Nephron (organoid): ENCODE data around the gene TSPAN7.

Source experiments
- H3K27ac Mint-ChIP-seq, 3 experiments: 2 replicates each; pipeline ENCODE4 v1.8.0; 2020; ENCODE audit warnings: mixed read lengths in 3 of 3, mild to moderate bottlenecking in 2 of 3, moderate library complexity in 1 of 3
- H3K27me3 Mint-ChIP-seq: 2 replicates; pipeline ENCODE4 v1.8.0; 2021; ENCODE audit warnings: low read depth, mild to moderate bottlenecking, moderate library complexity, mixed read lengths
- H3K36me3 Mint-ChIP-seq: 2 replicates; pipeline ENCODE4 v1.8.0; 2020; ENCODE audit warnings: low read depth, mixed read lengths
- H3K4me1 Mint-ChIP-seq: 2 replicates; pipeline ENCODE4 v1.8.0; 2020; ENCODE audit warnings: mixed read lengths
- H3K4me3 Mint-ChIP-seq, 3 experiments: 2 replicates each; pipeline ENCODE4 v1.8.0; 2020; ENCODE audit warnings: mild to moderate bottlenecking in 3 of 3, mixed read lengths in 3 of 3, moderate library complexity in 2 of 3
- H3K9me3 Mint-ChIP-seq: 2 replicates; pipeline ENCODE4 v1.8.0; 2020; ENCODE audit warnings: mixed read lengths
- CTCF ChIP-seq, 3 experiments: fragments of 200-600 bp; sonication (generic); IDR thresholded peaks; one replicate each; pipeline ENCODE4 v1.5.0; 2021; ENCODE audit warnings: antibody characterized with exemption in 3 of 3; ENCODE audit not compliant: unreplicated experiment in 3 of 3

Gene TSPAN7

GRCh38 chrX:38519651-38520050 lies 41.7 kb upstream of the TSPAN7 start:
- H3K9me3 Mint-ChIP-seq, result peaks cover 7% of the 10 kb centered on the region
- H3K4me3 Mint-ChIP-seq, result no peak overlapping the region
- TF ChIP-seq CTCF (IDR thresholded peaks at IDR 0.05; ENCODE audit: unreplicated experiment in 3 of 3), result no peak

GRCh38 chrX:38538134-38538533 lies 23.2 kb upstream of the TSPAN7 start:
- Mint-ChIP-seq H3K27me3 (no peaks in the 10 kb centered on the region), H3K4me3 (no peak overlapping the region), H3K36me3 (no peaks in the 10 kb centered on the region), H3K27ac (no peak overlapping the region), H3K9me3 (peaks cover 2% of the 10 kb centered on the region), H3K4me1 (no peaks in the 10 kb centered on the region)
- no peak for TF ChIP-seq CTCF (IDR thresholded peaks at IDR 0.05; ENCODE audit: unreplicated experiment in 3 of 3)

More at GRCh38 chrX:38519651-38520050, 41.7 kb upstream of the TSPAN7 start:
- H3K27ac Mint-ChIP-seq, result no peak overlapping the region
- peaks cover 7% of the 10 kb centered on the region for H3K4me1 Mint-ChIP-seq
- no peaks in the 10 kb centered on the region for H3K27me3 Mint-ChIP-seq
- H3K36me3 Mint-ChIP-seq, result no peaks in the 10 kb centered on the region

- Mint-ChIP-seq H3K27ac (no peak overlapping the region), H3K4me1 (no peaks in the 10 kb centered on the region), H3K9me3 (peaks cover 2% of the 10 kb centered on the region), H3K36me3 (no peaks in the 10 kb centered on the region), H3K4me3 (no peak overlapping the region), H3K27me3 (no peaks in the 10 kb centered on the region)
- no peak for TF ChIP-seq CTCF (IDR thresholded peaks at IDR 0.05; ENCODE audit: unreplicated experiment in 3 of 3)
Measured at GRCh38 chrX:38539748-38540147, 21.6 kb upstream of the TSPAN7 start.

GRCh38 chrX:38548508-38548907 lies 12.8 kb upstream of the TSPAN7 start:
- H3K4me1 Mint-ChIP-seq, result no peaks in the 10 kb centered on the region
- peaks cover 6% of the 10 kb centered on the region for H3K9me3 Mint-ChIP-seq
- H3K27me3 Mint-ChIP-seq, result no peaks in the 10 kb centered on the region
- no peak overlapping the region for H3K4me3 Mint-ChIP-seq
- H3K27ac Mint-ChIP-seq, result no peak overlapping the region
- TF ChIP-seq CTCF (IDR thresholded peaks at IDR 0.05; ENCODE audit: unreplicated experiment in 3 of 3), result no peak
- H3K36me3 Mint-ChIP-seq, result no peaks in the 10 kb centered on the region

- H3K27me3 Mint-ChIP-seq, result no peaks in the 10 kb centered on the region
- no peak for TF ChIP-seq CTCF (IDR thresholded peaks at IDR 0.05; ENCODE audit: unreplicated experiment in 3 of 3)
- no peak overlapping the region for H3K4me3 Mint-ChIP-seq
- no peaks in the 10 kb centered on the region for H3K4me1 Mint-ChIP-seq
- peaks cover 10% of the 10 kb centered on the region for H3K9me3 Mint-ChIP-seq
- no peak overlapping the region for H3K27ac Mint-ChIP-seq
- no peaks in the 10 kb centered on the region for H3K36me3 Mint-ChIP-seq
Measured at GRCh38 chrX:38552721-38553120, 8.6 kb upstream of the TSPAN7 start.

GRCh38 chrX:38558686-38559085 lies 2.7 kb upstream of the TSPAN7 start:
- no peaks in the 10 kb centered on the region for H3K36me3 Mint-ChIP-seq
- H3K9me3 Mint-ChIP-seq, result peaks cover 8% of the 10 kb centered on the region
- no peak overlapping the region for H3K27ac Mint-ChIP-seq
- no peaks in the 10 kb centered on the region for H3K27me3 Mint-ChIP-seq
- H3K4me3 Mint-ChIP-seq, result no peak overlapping the region
- H3K4me1 Mint-ChIP-seq, result no peaks in the 10 kb centered on the region
- TF ChIP-seq CTCF (IDR thresholded peaks at IDR 0.05; ENCODE audit: unreplicated experiment in 3 of 3), result no peak
